PC-9 (cell line): ENCODE results near the gene ASCC1. TPM values are rescaled to one million over a fixed set of nuclear protein-coding genes. Genes with fewer than 3 reads are reported as not detected.
"Not testable (repeated sequence)": the region's sequence is repeated elsewhere in the genome, so short reads cannot be mapped to it uniquely, and the experiment has no call there.

Experiments used
- BruUV-seq: library from RNA; stranded (reverse); fragments of 400-500 nt; replicated peaks from 2 replicates; lab custom pipeline; 2021; lab: Mats Ljungman, UMichigan
- CTCF ChIA-PET: fragments of 300-600 bp; sonication (Branson Sonifier 250); formaldehyde crosslinking; loops from one replicate; lab custom pipeline; 2022; ENCODE audit warnings: antibody characterized with exemption; lab: Charles Lee
- POLR2A ChIA-PET: fragments of 300-600 bp; sonication (Branson Sonifier 250); formaldehyde crosslinking; loops from one replicate; lab custom pipeline; 2022; ENCODE audit warnings: antibody characterized with exemption; ENCODE audit not compliant: unreplicated experiment; lab: Charles Lee
- DNase-seq, 2 experiments: peaks; one replicate each; pipeline versions ENCODE4 v3.0.0 to v3.0.0-alpha.2; 2015 to 2022; ENCODE audit warnings: mixed read lengths in 1 of 2
- H2AFZ ChIP-seq: fragments of 200-600 bp; sonication (generic); 2 replicates; pipeline ENCODE4 v1.8.1; 2017; ENCODE audit warnings: antibody characterized with exemption
- H3F3A ChIP-seq: fragments of 200-600 bp; sonication (generic); 2 replicates; pipeline ENCODE4 v1.8.1; 2017; ENCODE audit warnings: antibody characterized with exemption, mild to moderate bottlenecking, low read depth; ENCODE audit not compliant: insufficient read depth
- H3K27ac ChIP-seq: fragments of 200-600 bp; sonication (generic); 2 replicates; pipeline ENCODE4 v1.6.1; 2016; ENCODE audit warnings: mixed run types
- H3K27me3 ChIP-seq: fragments of 200-600 bp; sonication (generic); 2 replicates; pipeline ENCODE4 v1.6.1; 2016; ENCODE audit warnings: low read depth, mixed run types; ENCODE audit not compliant: insufficient read depth
- H3K36me3 ChIP-seq: fragments of 200-600 bp; sonication (generic); 2 replicates; pipeline ENCODE4 v1.6.1; 2016; ENCODE audit warnings: low read depth, mixed run types
- H3K4me1 ChIP-seq: fragments of 200-600 bp; sonication (generic); replicated peaks from 2 replicates; pipeline ENCODE4 v1.6.1; 2016; ENCODE audit warnings: mixed run types; ENCODE audit not compliant: insufficient read depth
- H3K4me2 ChIP-seq: fragments of 200-600 bp; sonication (generic); 2 replicates; pipeline ENCODE4 v1.6.1; 2017; ENCODE audit warnings: mixed run types
- H3K4me3 ChIP-seq: fragments of 200-600 bp; sonication (generic); 2 replicates; pipeline ENCODE4 v1.6.1; 2016; ENCODE audit warnings: mixed run types
- H3K79me2 ChIP-seq: fragments of 200-600 bp; sonication (generic); 2 replicates; pipeline ENCODE4 v1.6.1; 2017; ENCODE audit warnings: low read depth, mixed run types
- H3K9me2 ChIP-seq: fragments of 200-600 bp; sonication (generic); 2 replicates; pipeline ENCODE4 v1.8.1; 2017; ENCODE audit warnings: mild to moderate bottlenecking; ENCODE audit not compliant: insufficient read depth
- H3K9me3 ChIP-seq: fragments of 200-600 bp; sonication (generic); 2 replicates; pipeline ENCODE4 v1.8.1; 2016; ENCODE audit warnings: low read depth; ENCODE audit not compliant: insufficient read depth
- H4K20me1 ChIP-seq: fragments of 200-600 bp; sonication (generic); 2 replicates; pipeline ENCODE4 v1.8.1; 2017; ENCODE audit not compliant: insufficient read depth
- CTCF ChIP-seq: fragments of 200-600 bp; sonication (generic); conservative IDR thresholded peaks from 2 replicates; pipeline ENCODE4 v1.6.1; 2017; ENCODE audit warnings: mixed run types, antibody characterized with exemption, mild to moderate bottlenecking, moderate library complexity
- EZH2 ChIP-seq: fragments of 200-600 bp; sonication (generic); IDR thresholded peaks from 2 replicates; pipeline ENCODE4 v1.8.0; 2017; ENCODE audit warnings: antibody characterized with exemption, low read depth
- intact Hi-C: fragments of 100-400 bp; cut with micrococcal nuclease; formaldehyde crosslinking; loops from one replicate; pipeline ENCODE4 v1.10.0; 2022; ENCODE audit not compliant: unreplicated experiment
- total RNA-seq: library from RNA; stranded (reverse); gene quantifications from 2 replicates; pipeline ENCODE4 v1.2.3, GENCODE V29; 2021

ASCC1 gene
- total RNA-seq, 1 experiment from 2014 or later = 129 TPM

- H3K4me1 ChIP-seq = peaks cover 33% of the 10 kb centered on the region
- peak overlapping the region; percentile 48; the same call in 1 of the 2 replicates for H3K27ac ChIP-seq
- no peaks in the 10 kb centered on the region for H3K9me2 ChIP-seq
- DNase-seq = no peak
- BruUV-seq = no TSS peak
- no peak overlapping the region for H2AFZ ChIP-seq
- intact Hi-C loops = loop anchor here (5.0 kb wide), 1 partner anchor 247 kb away; no protein-coding TSS in a partner anchor
- peaks cover 37% of the 10 kb centered on the region for H3K36me3 ChIP-seq
- H3K4me3 ChIP-seq = no peak overlapping the region
- POLR2A ChIA-PET = interaction anchor here (0.6 kb wide), 2 partner anchors 47 to 348 kb away, joined by 3 to 5 read pairs; no protein-coding TSS in a partner anchor
- peak overlapping the region; percentile 50 for H3K4me2 ChIP-seq
- no peak for TF ChIP-seq EZH2
- no peak for TF ChIP-seq CTCF
- H3F3A ChIP-seq = peaks cover 65% of the 10 kb centered on the region
- H3K79me2 ChIP-seq = peaks cover 67% of the 10 kb centered on the region
- CTCF ChIA-PET = interaction anchor here (1.1 to 1.5 kb wide), 2 partner anchors 93 to 118 kb away, joined by 3 read pairs; no protein-coding TSS in a partner anchor
- H4K20me1 ChIP-seq = no peaks in the 10 kb centered on the region
- no peaks in the 10 kb centered on the region for H3K9me3 ChIP-seq
- H3K27me3 ChIP-seq = no peaks in the 10 kb centered on the region
Measured at GRCh38 chr10:72219235-72219814, 3.2 kb upstream of the ASCC1 start.

GRCh38 chr10:72218726-72219125 is 2.6 kb upstream of the ASCC1 start:
- Histone ChIP-seq H2AFZ (no peak overlapping the region), H3K27me3 (no peaks in the 10 kb centered on the region), H3K27ac (peak overlapping the region; percentile 48), H3K4me3 (peak overlapping the region; percentile 17; the same call in 1 of the 2 replicates), H3F3A (peaks cover 65% of the 10 kb centered on the region), H3K4me2 (peak overlapping the region; percentile 50), H4K20me1 (no peaks in the 10 kb centered on the region), H3K9me2 (no peaks in the 10 kb centered on the region), H3K36me3 (peaks cover 32% of the 10 kb centered on the region), H3K79me2 (peaks cover 67% of the 10 kb centered on the region), H3K9me3 (no peaks in the 10 kb centered on the region), H3K4me1 (peaks cover 39% of the 10 kb centered on the region)
- no peak for DNase-seq
- ChIA-PET POLR2A (interaction anchor here (0.6 kb wide), 1 partner anchor 47 kb away, joined by 3 read pairs; no protein-coding TSS in a partner anchor), CTCF (interaction anchor here (1.1 to 1.5 kb wide), 2 partner anchors 92 to 119 kb away, joined by 3 read pairs; no protein-coding TSS in a partner anchor)
- BruUV-seq = no TSS peak
- TF ChIP-seq CTCF (no peak), EZH2 (no peak)
- intact Hi-C loops = loop anchor here (5.0 kb wide), 1 partner anchor 246 kb away; no protein-coding TSS in a partner anchor

GRCh38 chr10:72218325-72218724 is 2.2 kb upstream of the ASCC1 start:
- Histone ChIP-seq H3F3A (peaks cover 63% of the 10 kb centered on the region), H3K79me2 (peaks cover 67% of the 10 kb centered on the region), H3K4me1 (peaks cover 43% of the 10 kb centered on the region), H3K9me3 (no peaks in the 10 kb centered on the region), H3K27me3 (no peaks in the 10 kb centered on the region), H3K9me2 (no peaks in the 10 kb centered on the region), H3K36me3 (peaks cover 30% of the 10 kb centered on the region), H3K4me3 (peak overlapping the region; percentile 17; the same call in 1 of the 2 replicates), H4K20me1 (no peaks in the 10 kb centered on the region), H3K4me2 (peak overlapping the region; percentile 50), H3K27ac (peak overlapping the region; percentile 48), H2AFZ (no peak overlapping the region)
- no peak for DNase-seq
- no peak for TF ChIP-seq EZH2
- no peak for TF ChIP-seq CTCF
- ChIA-PET POLR2A (interaction anchor here (0.6 kb wide), 1 partner anchor 48 kb away, joined by 3 read pairs; no protein-coding TSS in a partner anchor), CTCF (interaction anchor here (1.1 to 1.5 kb wide), 2 partner anchors 92 to 119 kb away, joined by 3 read pairs; no protein-coding TSS in a partner anchor)
- no TSS peak for BruUV-seq
- intact Hi-C loops = loop anchor here (5.0 kb wide), 1 partner anchor 246 kb away; no protein-coding TSS in a partner anchor

- H2AFZ ChIP-seq, CTCF ChIA-PET, POLR2A ChIA-PET, DNase-seq, BruUV-seq, H4K20me1 ChIP-seq, H3K4me2 ChIP-seq, H3K27me3 ChIP-seq, H3K4me3 ChIP-seq, intact Hi-C loops, H3K27ac ChIP-seq, H3K9me3 ChIP-seq, H3K9me2 ChIP-seq: not testable (repeated sequence)
- Histone ChIP-seq H3K4me1 (peaks cover 26% of the 10 kb centered on the region), H3F3A (peaks cover 17% of the 10 kb centered on the region), H3K79me2 (peaks cover 37% of the 10 kb centered on the region), H3K36me3 (peaks cover 30% of the 10 kb centered on the region)
Measured at GRCh38 chr10:72211832-72212231, 4.2 kb downstream of the ASCC1 start.

- H4K20me1 ChIP-seq, H3K9me3 ChIP-seq, H3K4me3 ChIP-seq, H3K27me3 ChIP-seq, intact Hi-C loops, POLR2A ChIA-PET, BruUV-seq, H3K9me2 ChIP-seq, DNase-seq, CTCF ChIA-PET, H2AFZ ChIP-seq, H3K27ac ChIP-seq, H3K4me2 ChIP-seq: not testable (repeated sequence)
- H3K79me2 ChIP-seq = peaks cover 32% of the 10 kb centered on the region
- H3K4me1 ChIP-seq = peaks cover 26% of the 10 kb centered on the region
- peaks cover 13% of the 10 kb centered on the region for H3F3A ChIP-seq
- peaks cover 35% of the 10 kb centered on the region for H3K36me3 ChIP-seq
Measured at GRCh38 chr10:72211381-72211780, 4.7 kb downstream of the ASCC1 start.
